HG02852 (cell line): ENCODE measurements around the gene NAB2.
"Not testable (repeated sequence)": the region's sequence is repeated elsewhere in the genome, so short reads cannot be mapped to it uniquely, and the experiment has no call there.

ENCODE experiments used
- ATAC-seq: cut with Tn5 transposase; IDR thresholded peaks from one replicate; pipeline ENCODE4 v1.9.1; 2021; ENCODE audit warnings: mild to moderate bottlenecking, moderate library complexity; ENCODE audit not compliant: unreplicated experiment

Gene NAB2, protein sequence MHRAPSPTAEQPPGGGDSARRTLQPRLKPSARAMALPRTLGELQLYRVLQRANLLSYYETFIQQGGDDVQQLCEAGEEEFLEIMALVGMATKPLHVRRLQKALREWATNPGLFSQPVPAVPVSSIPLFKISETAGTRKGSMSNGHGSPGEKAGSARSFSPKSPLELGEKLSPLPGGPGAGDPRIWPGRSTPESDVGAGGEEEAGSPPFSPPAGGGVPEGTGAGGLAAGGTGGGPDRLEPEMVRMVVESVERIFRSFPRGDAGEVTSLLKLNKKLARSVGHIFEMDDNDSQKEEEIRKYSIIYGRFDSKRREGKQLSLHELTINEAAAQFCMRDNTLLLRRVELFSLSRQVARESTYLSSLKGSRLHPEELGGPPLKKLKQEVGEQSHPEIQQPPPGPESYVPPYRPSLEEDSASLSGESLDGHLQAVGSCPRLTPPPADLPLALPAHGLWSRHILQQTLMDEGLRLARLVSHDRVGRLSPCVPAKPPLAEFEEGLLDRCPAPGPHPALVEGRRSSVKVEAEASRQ

DNA sequence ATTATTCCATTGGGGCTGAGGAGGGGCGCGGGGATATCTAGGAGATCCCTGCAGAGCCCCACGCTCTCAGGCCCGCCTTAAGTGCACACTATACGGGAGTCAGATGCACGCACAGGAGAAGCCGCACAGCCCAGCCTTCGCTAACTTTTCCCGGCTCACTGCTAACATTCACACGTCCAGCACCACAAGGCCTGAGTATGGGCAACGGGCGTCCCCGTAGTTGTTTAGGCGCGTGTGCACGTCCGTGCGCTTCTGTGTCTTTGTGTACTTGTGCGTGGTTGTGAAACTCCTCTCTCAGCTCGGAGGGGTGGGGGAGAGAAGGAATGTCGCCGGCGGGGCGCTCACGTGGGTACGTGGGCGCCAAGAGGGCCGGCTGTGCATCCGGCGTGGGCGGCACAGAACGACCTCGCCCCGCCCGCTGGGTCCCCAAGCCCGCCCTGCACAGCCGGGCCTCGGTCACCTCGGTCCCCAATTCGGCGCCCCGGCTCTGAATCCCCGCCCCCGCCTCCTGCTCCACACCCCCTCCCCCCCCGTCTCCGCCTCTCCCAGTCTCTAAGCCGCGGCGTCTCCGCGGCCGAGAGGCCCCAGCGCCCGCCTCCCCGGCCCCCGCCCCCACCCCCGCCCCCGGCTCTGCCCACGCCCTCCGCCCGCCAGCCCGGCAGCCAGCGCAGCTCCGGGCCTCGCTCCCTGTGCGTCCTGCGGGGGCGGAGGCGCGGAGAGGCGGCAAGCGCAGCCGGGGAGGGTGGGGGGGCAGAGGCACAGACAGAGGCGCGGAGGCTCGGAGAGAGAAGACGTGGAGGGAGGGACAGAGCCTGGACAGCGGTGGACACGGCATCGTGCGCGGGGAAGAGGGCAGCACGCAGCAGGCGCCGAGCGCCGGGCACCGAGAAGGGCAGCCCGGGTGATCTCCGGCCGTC, at the start of gene NAB2:
Gene NAB2 (plus strand): TSS at position 761 of the 917 bp plus-strand sequence. CDS start 158 bp downstream, outside the sequence.
- ATAC-seq, result peak; percentile 45

DNA sequence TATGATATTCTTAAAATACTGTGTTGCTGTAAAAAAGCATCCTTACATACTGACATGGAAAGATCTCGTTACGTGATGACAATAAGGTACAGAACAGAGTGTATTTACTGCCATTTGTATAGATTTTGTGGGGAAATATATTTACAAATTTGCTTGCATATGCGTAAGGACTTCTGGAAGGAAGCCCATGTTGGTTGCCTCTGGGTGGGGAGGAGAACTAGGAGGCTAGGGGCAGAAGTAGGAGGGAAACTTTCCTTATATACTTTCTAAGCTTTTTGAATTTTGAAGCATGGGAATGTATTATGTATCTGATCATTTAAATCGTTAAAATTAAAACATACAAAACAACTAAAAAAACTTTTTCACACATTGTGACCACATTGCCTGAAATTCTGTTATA, 48.7 kb upstream of the NAB2 start:
- ATAC-seq, result no peak

DNA sequence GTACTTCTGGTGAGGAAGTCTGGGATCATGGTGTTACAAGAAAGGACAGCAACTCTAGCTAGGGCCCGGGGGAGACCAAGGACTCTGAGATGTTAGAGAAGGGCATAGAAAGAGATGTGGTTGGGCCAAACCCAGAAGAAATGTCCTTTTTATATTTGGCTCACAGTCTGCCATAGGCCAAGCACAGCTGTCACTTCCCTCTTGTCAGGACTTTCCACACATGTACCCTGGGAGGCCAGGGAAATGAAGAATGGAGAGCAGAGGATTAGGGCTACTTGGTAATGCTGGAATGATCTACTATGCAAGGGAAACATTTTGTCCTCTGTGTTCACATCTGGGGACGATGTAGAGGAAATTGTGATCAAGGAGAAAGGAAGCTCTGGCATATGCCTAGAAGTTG, 48.2 kb upstream of the NAB2 start:
- no peak for ATAC-seq

DNA sequence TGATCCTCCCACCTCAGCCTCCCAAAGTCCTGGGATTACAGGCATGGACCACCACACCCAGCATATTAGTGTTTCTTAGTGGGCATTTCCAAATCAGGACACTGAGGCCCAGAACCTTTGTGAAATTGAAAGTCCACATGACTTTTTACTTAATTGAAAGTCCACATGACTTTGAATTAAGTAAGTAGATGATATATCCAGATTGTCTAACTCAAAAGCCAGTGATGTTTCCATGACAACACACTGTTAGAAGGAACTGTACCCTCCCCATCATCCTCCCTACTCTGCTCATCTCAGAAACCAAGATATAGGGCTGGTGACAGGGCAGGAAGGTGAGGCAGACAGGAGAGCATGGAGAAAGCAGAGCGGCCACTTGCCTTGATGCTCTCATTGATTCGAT, 46.2 kb upstream of the NAB2 start:
- ATAC-seq, result no peak

DNA sequence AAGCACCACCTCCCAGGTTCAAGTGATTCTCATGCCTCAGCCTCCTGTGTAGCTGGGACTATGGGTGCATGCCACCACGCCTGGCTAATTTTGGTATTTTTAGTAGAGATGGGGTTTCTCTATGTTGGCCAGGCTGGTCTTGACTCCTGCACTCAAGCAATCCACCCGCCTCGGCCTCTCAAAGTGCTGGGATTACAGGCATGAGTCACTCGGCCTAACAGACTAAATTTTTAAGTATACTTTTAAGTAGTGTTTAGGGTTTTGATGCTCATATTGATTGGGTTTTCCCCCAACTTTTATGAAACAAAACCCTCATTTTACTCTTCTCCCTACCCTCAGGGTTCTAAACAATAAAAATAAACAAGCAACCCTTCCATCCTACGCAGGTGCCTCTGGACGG, 44.4 kb upstream of the NAB2 start:
- no peak for ATAC-seq

DNA sequence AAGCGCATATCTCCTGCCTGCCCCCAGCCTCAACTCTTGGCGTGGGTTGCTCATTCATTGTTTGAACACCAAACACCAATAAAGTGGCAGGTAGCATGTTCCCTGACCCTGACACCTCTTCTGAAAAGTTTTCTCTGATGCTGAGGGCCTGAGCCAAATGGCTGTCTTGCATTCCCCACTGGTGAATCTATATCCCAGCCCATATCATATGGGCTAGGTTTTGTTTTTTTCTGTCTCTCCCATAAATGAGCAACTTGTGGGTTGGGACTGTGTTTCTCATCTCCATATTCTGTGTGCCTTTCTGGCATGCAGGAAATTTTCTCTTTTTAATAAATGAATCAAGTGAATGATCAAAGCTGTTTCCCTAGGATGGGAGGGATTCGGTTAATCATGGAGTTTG, 44.0 kb upstream of the NAB2 start:
- ATAC-seq, result no peak

DNA sequence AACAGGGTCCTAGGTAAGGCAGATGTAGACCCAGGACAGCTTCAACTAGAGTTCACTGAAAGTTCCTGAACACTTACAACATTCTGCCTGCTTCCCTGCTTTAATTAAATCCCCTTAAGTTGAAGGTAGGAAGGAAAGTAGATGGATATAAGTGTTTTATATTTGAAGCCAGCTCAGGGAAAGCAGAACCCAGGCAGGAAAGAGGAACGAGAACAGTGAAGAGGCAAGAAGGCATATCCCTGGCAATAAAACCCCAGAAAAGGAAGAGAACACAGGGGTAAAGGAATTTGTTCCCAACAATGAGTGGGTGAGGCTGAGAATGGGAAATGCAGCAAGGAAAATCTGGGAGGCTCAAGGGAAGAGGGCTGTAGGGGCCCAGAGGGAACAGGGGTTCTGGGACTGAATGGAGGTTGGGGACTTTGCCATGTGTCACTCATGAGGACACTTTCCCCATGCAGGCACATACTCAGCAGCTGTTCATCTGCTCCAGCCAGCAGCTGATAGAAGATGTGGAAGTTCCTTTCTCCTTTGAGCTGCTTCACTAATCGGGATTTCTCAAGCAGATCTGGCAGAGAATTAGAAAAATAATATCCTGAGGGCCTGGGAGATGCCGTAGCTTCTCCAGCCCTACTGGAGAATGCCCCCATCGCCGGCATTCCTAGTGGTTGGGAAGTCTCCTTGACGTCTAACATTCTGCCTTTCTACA, 42.7 kb upstream of the NAB2 start:
- ATAC-seq, result no peak

DNA sequence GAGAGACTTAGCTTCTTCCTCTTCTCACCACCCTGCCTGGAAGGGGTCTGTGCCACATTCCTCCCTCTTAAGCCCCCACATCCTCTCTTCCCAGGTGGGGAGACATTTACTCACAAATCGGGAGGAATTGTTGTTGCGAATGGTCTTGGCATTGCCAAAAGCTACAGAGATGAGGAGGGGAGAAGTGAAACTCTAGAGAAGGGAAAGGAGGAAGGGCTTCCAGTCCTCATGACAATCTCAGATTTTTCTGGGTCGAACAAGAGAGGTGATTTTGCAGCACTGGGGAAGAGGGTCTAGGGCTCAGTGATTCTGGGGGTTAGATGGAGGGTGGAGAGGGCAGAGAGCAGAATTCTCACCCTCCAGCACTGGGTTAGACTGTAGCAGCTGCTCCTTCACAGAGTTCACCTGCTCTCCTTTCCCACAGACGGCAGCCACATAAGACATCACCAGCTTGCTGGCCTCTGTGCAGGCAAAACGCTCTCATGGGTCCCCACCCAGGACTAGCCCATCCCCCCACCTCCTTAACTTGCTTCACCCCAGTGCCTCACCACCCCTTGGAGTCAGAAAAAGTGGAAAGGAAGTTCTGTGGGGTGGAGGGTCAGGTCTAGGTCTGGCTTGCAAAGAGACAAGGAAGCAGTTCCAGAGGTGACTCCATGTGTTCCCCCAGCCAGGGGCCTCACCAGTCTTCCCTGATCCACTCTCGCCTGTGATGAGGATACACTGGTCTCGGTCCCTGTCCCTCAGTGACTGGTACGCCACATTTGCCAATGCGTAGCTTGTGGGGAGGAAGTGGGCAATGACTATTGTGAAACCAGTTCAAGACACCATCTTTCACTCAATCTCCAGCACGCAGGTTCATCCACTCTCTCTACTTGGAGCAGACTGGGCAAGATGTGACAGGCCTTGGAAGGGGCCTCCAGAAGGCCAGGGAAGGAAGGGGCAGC, 41.7 kb upstream of the NAB2 start:
- ATAC-seq, result no peak

DNA sequence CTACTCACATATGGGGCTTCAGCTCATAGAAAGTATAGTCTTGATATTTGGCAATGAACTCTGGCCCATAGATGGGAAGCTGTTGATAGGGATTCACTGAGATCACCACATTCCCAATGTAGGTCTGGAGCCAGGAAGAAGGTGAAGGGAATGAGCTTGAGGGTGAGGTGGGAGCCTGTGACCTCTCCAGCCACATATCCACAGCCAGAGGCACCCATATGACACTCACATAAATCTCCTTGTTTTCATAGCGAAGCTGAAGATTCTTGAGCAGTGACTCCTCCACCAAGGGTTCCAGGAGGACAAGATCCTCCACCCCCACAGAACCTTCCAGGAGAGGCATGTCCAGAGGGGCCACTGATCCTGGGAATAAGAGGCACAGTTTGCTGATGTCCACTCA, 40.9 kb upstream of the NAB2 start:
- ATAC-seq, result no peak

DNA sequence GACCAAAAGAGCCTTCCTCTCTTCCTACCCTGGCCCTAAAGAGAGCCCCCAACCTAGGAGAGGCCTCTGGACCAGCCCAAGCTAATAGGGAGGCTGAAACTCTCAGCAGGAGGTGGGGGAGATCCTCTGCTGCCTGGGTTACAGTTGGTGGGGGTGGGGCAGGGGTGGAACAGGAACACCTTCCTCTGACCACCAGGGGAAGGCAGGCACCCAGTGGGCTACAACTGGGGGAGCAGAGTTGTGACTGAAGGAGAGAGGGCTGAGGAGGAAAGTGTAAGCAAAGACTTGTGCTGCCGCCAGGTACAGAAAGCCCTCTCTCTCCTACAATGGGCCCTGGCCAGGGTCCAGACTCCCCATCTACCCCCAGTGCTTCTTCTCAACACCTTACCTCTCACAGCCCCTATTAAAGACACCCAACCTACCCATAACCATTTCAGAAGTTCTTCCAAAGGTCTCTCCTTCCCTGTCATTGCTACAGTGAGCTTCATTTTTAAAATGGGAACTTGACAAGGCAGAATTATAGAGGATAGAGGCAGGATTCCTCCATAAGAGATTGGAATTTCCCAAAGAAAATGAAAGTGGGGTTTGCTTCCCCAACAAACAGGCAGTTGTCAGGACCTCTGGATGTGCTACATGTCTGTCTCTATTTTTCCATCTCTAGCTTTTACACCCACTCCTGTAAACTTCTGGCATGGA, 40.3 kb upstream of the NAB2 start:
- ATAC-seq, result no peak

DNA sequence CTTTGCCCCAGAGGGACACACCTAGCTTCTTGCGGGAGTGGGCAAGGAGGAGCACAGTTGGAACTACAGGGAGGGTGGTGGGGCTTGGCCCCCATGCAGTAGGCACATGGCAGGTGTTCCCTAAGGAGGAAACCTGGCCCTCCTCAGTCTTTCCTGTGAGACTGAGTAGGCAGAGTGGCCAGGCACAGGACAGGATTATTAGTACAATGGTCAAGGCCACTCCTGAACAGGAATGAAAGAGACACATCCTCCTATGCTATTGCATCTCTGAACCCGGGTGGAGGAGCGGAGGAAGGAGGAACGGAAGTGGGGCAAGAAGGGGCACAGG, 39.8 kb upstream of the NAB2 start:
- no peak for ATAC-seq

DNA sequence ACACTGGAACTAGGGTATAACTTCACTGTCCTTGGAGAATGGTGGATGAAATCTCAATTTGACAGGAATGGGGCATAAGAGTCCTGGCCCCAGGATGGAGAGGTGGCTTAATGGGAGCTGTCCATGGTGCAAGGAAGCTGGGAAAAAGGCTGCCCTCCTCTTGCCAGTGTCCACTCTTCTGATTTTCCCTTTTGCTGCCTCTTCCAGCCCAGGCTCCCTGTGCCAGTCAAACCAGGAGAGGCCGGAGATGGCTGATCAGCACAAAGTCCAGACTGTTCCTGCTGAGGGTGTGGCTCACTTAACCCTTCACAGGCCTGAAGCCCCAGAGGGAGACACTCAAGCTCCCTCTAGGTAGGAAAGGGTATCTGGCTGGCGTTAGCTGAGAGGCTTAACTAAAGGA, 39.0 kb upstream of the NAB2 start, which contains the start of gene MYO1A:
Gene MYO1A (minus strand): TSS at position 240 of the 400 bp plus-strand sequence. CDS start 1,806 bp downstream, outside the sequence.
- no peak for ATAC-seq

DNA sequence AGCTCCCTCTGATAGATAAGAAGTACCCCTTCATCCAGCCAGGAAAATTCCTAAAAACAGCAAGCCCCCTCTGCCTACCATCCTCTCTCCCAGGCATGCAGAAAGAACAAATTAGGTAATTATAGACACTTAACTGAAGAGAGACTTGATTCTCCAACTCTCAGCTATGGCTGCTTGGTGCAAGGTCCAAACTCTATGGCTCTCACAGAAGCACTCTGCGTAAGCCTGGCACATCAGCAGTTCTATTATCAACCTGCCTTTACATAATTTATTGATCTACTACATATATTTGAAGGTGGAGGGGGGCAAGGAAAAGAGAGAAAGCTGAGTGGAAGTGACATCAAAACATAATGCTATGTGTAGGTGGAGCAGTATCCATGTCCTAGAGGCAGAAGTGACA, 37.9 kb upstream of the NAB2 start:
- no peak for ATAC-seq

DNA sequence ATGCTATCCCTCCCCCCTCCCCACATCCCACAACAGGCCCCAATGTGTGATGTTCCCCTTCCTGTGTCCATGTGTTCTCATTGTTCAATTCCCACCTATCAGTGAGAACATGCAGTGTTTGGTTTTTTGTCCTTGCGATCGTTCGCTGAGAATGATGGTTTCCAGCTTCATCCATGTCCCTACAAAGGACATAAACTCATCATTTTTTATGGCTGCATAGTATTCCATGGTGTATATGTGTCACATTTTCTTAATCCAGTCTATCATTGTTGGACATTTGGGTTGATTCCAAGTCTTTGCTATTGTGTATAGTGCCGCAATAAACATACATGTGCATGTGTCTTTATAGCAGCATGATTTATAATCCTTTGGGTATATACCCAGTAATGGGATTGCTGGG, 35.8 kb upstream of the NAB2 start:
- not testable (repeated sequence) for ATAC-seq

DNA sequence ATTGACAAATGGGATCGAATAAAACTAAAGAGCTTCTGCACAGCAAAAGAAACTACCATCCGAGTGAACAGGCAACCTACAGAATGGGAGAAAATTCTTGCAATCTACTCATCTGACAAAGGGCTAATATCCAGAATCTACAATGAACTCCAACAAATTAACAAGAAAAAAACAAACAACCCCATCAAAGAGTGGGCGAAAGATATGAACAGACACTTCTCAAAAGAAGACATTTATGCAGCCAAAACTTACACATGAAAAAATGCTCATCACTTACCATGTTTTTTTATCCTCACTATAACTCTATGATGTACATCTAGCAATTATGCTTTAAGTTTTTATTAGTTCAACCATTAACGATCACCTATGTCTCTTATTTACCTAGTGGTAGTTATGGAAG, 35.0 kb upstream of the NAB2 start:
- ATAC-seq, result not testable (repeated sequence)

DNA sequence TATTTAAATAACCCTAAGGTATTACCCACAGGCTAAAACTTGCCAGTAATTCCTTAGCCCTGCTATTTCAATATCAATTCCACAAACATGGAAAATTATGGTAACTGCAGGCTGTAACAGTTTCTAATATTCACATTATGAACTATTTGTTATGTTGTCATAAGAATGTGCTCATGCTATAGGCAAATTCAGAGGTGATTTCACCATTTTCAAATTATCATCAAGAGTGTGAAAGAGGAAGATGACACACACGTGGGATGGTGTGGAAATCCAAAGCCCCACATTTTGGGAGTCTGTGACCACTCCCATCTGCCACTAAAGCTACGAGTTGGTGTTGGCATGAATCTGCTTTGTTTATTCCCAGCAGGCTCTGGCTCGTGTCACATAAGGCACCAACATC, 33.1 kb upstream of the NAB2 start:
- no peak for ATAC-seq

DNA sequence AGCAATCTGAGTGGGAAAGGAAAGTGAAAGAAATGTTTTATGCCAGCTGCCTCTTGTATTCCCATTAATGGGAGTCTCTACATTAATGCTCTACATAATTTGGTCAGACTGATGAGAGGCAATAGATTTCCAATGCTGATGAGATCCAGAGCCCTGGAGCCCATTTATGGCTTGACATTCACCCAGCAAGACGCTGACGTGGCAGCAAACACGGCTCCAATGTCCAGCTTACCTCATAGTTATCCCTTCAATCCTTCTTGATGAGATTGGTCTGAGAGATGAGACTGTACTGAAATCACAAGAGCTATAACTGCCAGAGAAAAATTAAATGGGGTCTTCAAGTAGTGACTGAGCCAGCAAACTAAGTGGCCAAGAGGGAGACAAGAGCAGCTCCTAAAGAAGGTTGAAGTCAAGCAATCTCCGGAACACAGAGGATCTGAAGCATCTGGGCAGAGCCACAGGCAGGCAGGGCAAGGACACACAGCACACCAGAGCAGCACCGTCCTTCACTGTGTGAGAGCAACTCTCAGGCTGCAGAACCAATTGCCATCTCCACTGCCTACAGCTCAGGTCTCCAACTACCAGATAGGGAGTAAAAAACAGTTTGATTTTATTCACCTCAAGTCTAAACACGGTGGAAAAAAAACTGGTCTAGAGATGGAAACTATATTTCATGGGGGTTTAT, 31.7 kb upstream of the NAB2 start:
- ATAC-seq, result no peak

DNA sequence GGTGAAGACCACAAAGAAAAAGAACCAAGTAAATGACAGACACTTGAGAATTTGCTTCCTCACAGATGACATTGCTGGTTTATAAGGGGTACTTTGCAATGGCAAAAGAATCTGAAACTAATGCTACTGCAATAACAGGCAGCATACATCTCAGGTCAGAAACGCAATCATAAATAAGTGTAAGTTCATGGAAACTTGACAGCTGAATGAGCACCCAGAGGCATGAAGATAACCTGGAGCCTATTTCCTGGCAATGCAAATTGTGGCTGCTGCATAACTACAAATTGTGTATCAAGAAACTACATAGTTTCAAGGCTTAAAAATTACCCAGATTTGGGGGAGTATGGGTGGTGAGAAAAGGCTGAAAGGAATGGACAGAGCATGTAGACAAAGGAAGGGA, 30.5 kb upstream of the NAB2 start:
- no peak for ATAC-seq
